ENCODE measurements around the gene BCL6.

GRCh38 chr3:187721055-187721454 lies 24.2 kb downstream of the BCL6 start:
- no peak for TF ChIP-seq CTCF (IDR thresholded peaks at IDR 0.05; ENCODE audit: low read length)
- no peak for TF ChIP-seq EZH2 (IDR thresholded peaks at IDR 0.05; ENCODE audit: borderline replicate concordance, low read length)
